GM19467 (cell line): ENCODE measurements around the gene DOHH.
"Not testable (repeated sequence)": the region's sequence is repeated elsewhere in the genome, so short reads cannot be mapped to it uniquely, and the experiment has no call there.

Experiments used
- ATAC-seq: cut with Tn5 transposase; IDR thresholded peaks from one replicate; pipeline ENCODE4 v1.9.1; 2021; ENCODE audit warnings: mild to moderate bottlenecking, moderate library complexity; ENCODE audit not compliant: unreplicated experiment

Gene DOHH

GRCh38 chr19:3459965-3460582, 40.4 kb downstream of the DOHH start:
- ATAC-seq, result no peak

- ATAC-seq, result no peak
These were observed 41.2 kb downstream of the DOHH start for GRCh38 chr19:3459089-3459881.

- no peak for ATAC-seq
These were observed 42.0 kb downstream of the DOHH start for GRCh38 chr19:3458229-3459088.

- no peak for ATAC-seq
These were observed 42.8 kb downstream of the DOHH start for GRCh38 chr19:3457528-3458228.

GRCh38 chr19:3456925-3457527, 43.4 kb downstream of the DOHH start:
- ATAC-seq, result no peak

- ATAC-seq, result no peak
These were observed 44.4 kb downstream of the DOHH start for GRCh38 chr19:3455960-3456601.

- no peak for ATAC-seq
These were observed 45.0 kb downstream of the DOHH start for GRCh38 chr19:3455393-3455955.

- ATAC-seq, result no peak
These were observed 45.6 kb downstream of the DOHH start for GRCh38 chr19:3454656-3455392.

- ATAC-seq, result no peak
These were observed 46.6 kb downstream of the DOHH start for GRCh38 chr19:3453840-3454239.

GRCh38 chr19:3452942-3453214, 47.6 kb downstream of the DOHH start:
- not testable (repeated sequence) for ATAC-seq

- ATAC-seq, result no peak
These were observed 48.1 kb downstream of the DOHH start for GRCh38 chr19:3452171-3452941.

GRCh38 chr19:3451451-3451866, 49.0 kb downstream of the DOHH start:
- no peak for ATAC-seq

- ATAC-seq, result no peak
These were observed 49.6 kb downstream of the DOHH start for GRCh38 chr19:3450796-3451411.

GRCh38 chr19:3448616-3449334, 51.7 kb downstream of the DOHH start:
- no peak for ATAC-seq

- ATAC-seq, result not testable (repeated sequence)
These were observed 53.8 kb downstream of the DOHH start for GRCh38 chr19:3446657-3447056.

GRCh38 chr19:3444695-3445234, 55.7 kb downstream of the DOHH start:
- ATAC-seq, result no peak
